GOT3 (cell line): ENCODE measurements around the gene LTC4S.

Experiments used
- DNase-seq: peaks from one replicate; lab custom pipeline; 2025; ENCODE audit warnings: mixed read lengths; lab: John Stamatoyannopoulos, UW

LTC4S gene

GRCh38 chr5:179795863-179796833 is 2.4 kb downstream of the LTC4S start:
- peak; percentile 63 for DNase-seq

GRCh38 chr5:179796877-179797608 is 3.3 kb downstream of the LTC4S start:
- no peak for DNase-seq

- no peak for DNase-seq
Measured at GRCh38 chr5:179797741-179798140, 4.0 kb downstream of the LTC4S start.

- DNase-seq = no peak
Measured at GRCh38 chr5:179798144-179798770, 4.5 kb downstream of the LTC4S start.

GRCh38 chr5:179798771-179799643 is 5.2 kb downstream of the LTC4S start:
- no peak for DNase-seq

- no peak for DNase-seq
Measured at GRCh38 chr5:179799644-179799973, 5.8 kb downstream of the LTC4S start.

- DNase-seq = no peak
Measured at GRCh38 chr5:179800071-179800695, 6.4 kb downstream of the LTC4S start.

GRCh38 chr5:179800696-179801201 is 7.0 kb downstream of the LTC4S start:
- DNase-seq = no peak

GRCh38 chr5:179801304-179802206 is 7.8 kb downstream of the LTC4S start:
- no peak for DNase-seq

GRCh38 chr5:179802207-179802883 is 8.6 kb downstream of the LTC4S start:
- DNase-seq = no peak

- no peak for DNase-seq
Measured at GRCh38 chr5:179802950-179803562, 9.3 kb downstream of the LTC4S start.

GRCh38 chr5:179803651-179804554 is 10.1 kb downstream of the LTC4S start:
- no peak for DNase-seq

- no peak for DNase-seq
Measured at GRCh38 chr5:179804555-179804947, 10.8 kb downstream of the LTC4S start.

GRCh38 chr5:179805070-179805528 is 11.3 kb downstream of the LTC4S start:
- DNase-seq = no peak

GRCh38 chr5:179805529-179806249 is 11.9 kb downstream of the LTC4S start:
- no peak for DNase-seq

- DNase-seq = peak; percentile 33
Measured at GRCh38 chr5:179806250-179807048, 12.7 kb downstream of the LTC4S start, which contains the start of gene MGAT4B. Gene MGAT4B, minus strand, starts transcription at chr5:179806866. Its CDS starts 283 bp downstream, at chr5:179806583.
